AG08395 (cell line): ENCODE measurements around the gene CCDC191.

ENCODE experiments used
- DNase-seq: peaks from one replicate; pipeline ENCODE4 v3.0.0; 2012; ENCODE audit warnings: mixed read lengths, low spot score

CCDC191 gene

DNA sequence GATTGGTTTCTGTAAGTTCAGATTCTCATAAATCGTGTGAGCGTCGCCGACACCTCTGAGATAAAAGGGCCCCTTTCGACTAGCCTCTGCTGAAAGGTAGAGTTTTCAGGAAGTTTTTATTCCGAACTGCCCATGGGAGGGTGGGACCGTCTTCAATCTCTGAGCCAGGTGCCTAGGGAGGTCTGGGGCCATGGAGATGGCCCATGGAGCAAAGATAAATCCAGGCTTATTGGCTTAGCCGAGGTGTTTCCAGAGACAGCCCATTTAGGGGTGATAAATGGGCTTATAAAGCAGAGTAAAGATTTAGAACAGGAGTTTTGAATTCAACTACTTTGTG, 653 bp upstream of the CCDC191 start:
- no peak for DNase-seq

DNA sequence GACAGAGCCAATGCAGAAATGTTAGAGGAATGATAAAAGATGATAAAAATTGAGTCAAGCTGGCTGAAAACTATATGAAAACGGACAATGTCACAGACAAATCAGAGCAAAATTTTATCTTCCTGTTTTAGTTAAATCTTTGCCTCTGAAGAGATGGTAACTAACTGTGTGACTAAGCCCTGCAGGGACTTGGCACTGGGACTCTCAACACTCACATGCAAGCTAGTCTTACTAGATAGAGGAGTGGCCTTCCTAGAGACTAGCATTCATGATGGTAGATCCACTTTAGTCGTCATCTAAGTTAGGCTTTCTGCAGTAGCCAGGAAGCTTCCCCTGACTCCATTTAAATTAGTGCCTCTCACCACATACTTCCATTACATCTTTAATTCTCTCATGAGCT, 4.1 kb downstream of the CCDC191 start:
- peak; percentile 10 for DNase-seq

DNA sequence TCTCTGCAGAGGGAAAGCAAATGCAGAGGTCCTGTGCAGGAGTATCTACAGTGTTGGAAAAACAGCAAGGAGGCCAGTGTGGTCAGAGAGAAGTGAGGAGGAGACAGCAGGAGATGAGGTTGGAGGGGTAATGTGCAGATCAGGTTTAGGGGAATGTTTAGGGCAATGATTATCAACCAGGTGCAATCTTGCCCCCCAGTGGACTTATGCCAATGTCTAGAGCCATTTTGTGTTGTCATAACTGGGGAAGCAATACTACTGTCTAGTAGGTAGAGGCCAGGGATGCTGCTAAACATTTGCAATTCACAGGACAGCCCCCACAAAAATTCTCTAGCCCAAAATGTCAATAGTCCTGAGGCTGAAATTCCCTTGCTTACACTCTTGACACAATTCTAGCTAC, 13.1 kb downstream of the CCDC191 start:
- no peak for DNase-seq

DNA sequence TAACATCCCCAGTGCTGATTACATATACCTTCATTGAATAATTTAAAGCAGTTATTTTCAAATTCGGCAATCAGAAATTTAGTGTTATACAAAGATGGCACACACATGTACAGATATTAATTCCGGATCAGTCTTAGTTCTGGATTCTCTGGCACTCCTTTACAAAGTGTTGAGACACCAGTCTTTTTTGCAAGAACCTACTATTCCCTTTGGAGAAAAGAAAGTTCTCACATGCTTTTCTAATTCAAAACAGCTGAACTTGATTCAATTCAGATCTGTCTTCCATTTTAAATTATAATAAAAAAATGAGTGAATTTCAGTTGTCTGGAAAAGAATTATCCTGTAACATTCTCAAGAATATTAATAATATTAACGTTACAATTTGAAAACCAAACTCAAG, 20.4 kb downstream of the CCDC191 start:
- DNase-seq: no peak

- DNase-seq: peak; percentile 26
Measured at GRCh38 chr3:114034787-114035545, 21.4 kb downstream of the CCDC191 start.

DNA sequence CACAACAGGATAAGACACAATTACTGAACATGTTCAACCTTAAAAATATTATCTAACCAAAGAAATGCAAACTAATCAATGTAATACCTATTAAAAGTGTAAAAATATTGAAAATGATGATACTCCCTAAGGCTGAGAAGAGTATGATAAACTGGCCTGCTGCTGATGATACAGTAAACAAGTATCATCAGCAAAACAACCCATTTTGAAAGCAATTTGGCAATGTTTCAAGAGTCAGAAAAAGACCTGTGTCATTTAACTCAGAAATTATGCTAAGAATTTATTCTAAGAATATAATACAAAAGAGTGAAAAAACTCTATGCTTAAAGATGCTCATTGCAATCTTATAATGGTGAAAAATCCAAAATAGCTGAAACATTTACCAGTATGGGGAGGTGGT, 22.1 kb downstream of the CCDC191 start:
- no peak for DNase-seq

GRCh38 chr3:114033721-114034120, 22.6 kb downstream of the CCDC191 start:
- no peak for DNase-seq

GRCh38 chr3:114026331-114026730, 30.0 kb downstream of the CCDC191 start:
- DNase-seq: no peak

- no peak for DNase-seq
Measured at GRCh38 chr3:114025451-114025850, 30.9 kb downstream of the CCDC191 start.

DNA sequence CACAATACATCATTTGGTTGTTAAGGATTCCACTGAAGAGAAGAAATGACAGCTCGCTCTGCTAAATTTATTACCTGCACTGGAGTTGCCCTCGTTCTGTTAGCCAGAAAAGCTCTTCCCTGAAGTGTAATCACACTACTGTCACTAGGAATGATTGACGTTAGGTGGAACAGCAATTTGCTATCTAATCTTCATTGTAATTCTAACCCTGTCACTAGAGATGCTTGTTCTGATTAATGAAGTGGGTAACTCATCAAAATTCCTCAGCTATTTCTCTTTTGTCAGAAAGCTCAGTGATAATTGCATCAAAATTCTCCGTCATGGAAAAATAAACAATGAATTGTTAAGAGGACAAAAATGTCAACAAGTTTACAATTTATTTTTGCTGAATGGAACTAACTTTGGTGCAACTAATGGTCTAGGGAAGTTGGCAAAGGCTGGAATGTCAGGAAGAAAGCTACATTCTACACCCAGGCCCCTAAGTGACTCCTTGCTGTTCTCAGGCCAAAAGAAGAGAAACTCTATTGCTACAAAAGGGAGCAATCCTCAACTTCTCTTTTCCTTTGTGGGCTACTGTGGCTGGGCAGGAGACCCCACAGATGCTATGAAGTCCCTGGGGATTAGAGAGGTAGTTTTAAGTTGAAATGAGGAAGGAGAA, 34.1 kb downstream of the CCDC191 start:
- no peak for DNase-seq

DNA sequence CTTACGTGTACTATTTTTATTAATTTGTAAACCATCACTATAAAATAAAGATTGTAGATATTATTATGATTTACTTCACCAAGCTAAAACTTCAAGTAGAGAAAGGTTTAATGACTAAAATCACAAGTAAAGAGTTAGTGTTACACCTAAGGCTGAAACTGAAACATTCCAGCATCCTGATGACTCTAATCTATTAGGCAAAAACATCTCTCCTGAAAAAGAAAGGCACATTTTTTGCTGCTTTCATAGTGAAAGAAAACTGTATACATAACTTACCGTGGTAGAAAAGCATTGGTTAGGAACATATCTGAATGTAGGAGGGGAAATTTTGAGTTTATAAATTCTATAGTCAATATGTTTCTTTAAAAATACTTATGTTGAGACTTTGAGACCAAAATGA, 35.4 kb downstream of the CCDC191 start:
- DNase-seq: no peak

DNA sequence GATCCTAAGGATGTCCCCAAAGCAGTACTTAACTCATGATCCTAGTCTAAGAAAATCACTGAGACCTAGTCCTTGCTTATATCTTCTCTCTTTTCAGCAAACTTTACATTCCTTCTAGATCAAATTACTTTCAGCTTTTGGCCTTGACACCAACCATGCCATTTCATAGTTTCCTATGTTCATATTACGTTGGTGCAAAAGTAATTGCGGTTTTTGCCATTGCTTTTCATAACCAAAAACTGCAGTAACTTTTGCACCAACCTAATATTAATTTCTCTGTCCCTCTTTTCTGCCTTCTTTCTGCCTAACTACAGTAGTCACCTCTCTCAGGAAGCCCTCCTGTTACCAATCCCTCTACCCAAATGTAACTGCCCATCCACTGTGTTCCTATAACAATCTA, 36.8 kb downstream of the CCDC191 start:
- no peak for DNase-seq

GRCh38 chr3:114014211-114014610, 42.1 kb downstream of the CCDC191 start:
- DNase-seq: no peak

DNA sequence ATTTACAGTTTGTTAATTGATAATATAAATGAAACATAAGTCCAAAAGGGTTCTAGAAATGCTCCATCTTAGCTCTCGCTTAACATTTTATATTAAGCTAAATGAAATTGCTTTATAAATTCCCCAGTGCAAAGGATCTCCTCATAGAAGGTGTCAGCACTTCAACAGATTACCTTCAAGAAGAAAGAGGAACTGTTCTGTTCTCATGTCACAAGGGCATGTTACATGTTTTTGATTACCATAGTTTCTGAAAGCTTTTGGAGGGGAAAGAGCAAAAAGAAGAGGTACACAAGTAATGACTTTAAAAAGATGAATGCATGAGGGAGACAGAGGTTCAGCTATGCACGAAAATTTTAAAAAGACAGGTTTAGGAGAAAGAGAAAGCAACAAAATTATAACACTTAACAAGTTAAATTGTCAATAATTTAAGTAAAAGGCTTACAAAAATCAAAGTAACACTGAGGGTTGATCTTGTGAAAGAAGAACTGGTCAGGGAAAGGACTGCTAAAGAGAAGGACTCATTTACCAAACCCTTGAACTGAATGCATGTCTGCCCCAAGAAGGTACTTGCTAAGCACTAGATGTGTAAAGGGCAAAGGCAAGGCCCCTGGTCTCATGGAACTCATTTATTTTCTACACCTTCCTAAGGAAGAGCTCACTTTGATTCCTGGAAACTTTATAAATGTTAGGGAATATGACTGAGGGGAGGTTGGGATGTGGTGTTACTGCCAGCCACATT, 45.1 kb downstream of the CCDC191 start:
- no peak for DNase-seq

DNA sequence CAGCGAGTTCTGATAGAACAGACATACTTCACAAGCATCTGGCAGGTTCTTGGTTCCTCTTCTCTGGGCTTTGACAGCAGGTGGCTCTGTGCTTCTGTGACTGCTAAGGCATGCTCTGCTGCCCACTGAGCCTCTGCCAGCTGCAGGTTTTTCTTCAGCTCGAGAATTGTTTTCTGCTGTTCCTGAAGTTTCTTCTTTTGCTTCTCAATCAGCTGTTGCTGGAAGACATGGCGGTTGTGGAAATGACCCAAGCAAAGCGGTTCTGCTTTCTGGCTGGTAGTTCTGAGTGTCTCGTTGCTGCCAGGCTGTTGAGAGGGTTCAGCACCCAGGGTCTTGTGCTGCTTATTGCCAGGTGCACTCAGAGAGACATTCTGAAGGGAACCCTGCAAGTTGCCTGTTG, 50.8 kb downstream of the CCDC191 start:
- DNase-seq: no peak

DNA sequence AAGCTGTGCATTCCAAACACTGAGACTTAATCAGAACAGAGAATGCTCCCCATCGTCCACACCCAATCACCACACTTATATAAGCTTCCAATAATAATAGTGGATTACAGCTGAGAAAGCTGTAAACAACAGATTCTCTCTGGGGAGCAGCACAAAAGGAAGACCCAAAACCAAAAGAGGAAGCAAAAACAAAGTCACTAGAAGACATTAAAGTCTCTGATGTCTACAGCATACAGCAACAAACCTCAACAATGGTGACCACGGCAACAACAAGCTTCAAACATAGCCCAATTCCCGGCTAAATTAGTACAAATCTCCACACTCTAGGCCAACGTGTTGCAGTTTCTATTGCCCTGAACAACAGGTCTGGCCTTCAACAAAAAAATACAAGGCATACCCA, 70.8 kb downstream of the CCDC191 start:
- no peak for DNase-seq

GRCh38 chr3:113983544-113983943, 72.8 kb downstream of the CCDC191 start:
- no peak for DNase-seq

DNA sequence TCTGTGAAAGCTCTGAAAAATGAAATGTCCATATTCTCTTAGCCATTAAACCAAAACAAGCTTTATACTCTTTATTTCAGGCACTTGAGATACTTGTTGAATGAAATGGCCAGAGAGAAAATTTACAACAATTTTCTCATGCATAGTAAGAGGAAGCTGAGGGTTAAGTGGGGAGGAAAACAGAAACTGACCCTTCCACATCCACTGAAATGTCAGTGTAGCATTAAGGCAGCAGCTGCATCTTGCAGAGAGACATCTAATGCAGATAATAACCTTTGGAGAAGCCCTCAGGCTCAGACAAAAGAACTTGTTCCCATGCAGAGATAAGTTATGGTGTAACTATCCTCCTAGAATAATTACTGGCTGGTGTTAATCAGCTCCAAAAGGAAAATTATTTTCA, 74.5 kb downstream of the CCDC191 start:
- no peak for DNase-seq

- no peak for DNase-seq
Measured at GRCh38 chr3:113979916-113980315, 76.4 kb downstream of the CCDC191 start.

- no peak for DNase-seq
Measured at GRCh38 chr3:113977822-113978221, 78.5 kb downstream of the CCDC191 start.

DNA sequence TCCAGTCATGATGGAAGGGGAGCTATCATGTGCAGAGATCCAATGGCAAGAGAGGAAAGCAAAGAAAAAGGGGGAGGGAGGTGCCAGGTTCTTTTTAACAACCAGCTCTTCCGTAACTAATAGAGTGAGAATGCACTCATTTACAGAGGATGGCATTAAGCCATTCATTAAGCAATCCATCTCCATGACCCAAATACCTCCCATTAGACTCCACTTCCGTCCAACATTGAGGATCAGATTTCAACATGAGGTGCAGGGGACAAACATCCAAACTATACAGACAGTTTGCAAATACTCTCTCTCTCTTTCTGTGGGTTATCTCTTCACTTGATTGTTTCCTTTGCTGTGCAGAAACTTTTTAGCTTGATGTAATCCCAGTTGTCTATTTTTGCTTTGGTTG, 87.3 kb downstream of the CCDC191 start:
- no peak for DNase-seq

DNA sequence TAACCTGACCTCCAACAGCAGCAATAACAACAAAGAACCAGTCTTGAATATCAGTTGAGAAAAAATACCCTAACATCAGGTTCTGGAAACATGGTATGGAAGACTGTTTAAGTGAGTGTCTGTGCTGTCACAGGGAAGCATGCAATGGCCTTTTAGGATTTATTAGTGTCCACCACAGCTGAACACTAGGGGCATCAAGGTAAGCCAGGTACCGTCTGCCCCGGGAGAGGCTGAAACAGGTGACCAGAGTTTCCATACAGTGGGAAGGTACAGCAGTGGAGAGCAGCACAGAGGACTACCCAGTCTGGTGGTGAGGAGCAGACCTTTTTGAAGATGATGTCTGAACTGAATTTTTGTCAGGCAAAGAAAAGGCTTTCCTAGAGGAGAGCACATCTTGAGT, 90.2 kb downstream of the CCDC191 start:
- DNase-seq: no peak

- DNase-seq: no peak
Measured at GRCh38 chr3:113963879-113964278, 92.4 kb downstream of the CCDC191 start.
